Adrenal gland (tissue), 5 donors: ENCODE measurements around the gene TSPEAR.

Experiments used
- CTCF ChIP-seq, 6 experiments: fragments of 450-650 bp in 4 of 6; fragments of 200-600 bp in 2 of 6; sonication (generic) in 1 of 6; IDR thresholded peaks; 1 replicate in 5 of 6; 2 replicates in 1 of 6; pipeline versions ENCODE4 v1.5.1 to v1.8.0; 2016 to 2021; ENCODE audit warnings: antibody characterized with exemption in 6 of 6, mild to moderate bottlenecking in 2 of 6, moderate library complexity in 1 of 6
- POLR2A ChIP-seq, 2 donors: fragments of 450-650 bp; IDR thresholded peaks; one replicate each; pipeline ENCODE4 v1.6.1; 2017; ENCODE audit warnings: antibody characterized with exemption in 2 of 2, mild to moderate bottlenecking in 2 of 2, moderate library complexity in 1 of 2
- donor health status: DM: no; HTN: no; CAD: no.

- TF ChIP-seq POLR2A (IDR thresholded peaks at IDR 0.05): no peak
- no peak for TF ChIP-seq CTCF (IDR thresholded peaks at IDR 0.05)
Observed at GRCh38 chr21:44517175-44517899, 194.0 kb downstream of the TSPEAR start.
